Fibroblast of the conjunctiva (primary cell): Measurements from ENCODE around the gene FOXO1.

Source experiments
- DNase-seq: peaks from one replicate; pipeline ENCODE4 v3.0.0-alpha.2; 2010; ENCODE audit warnings: low read depth

FOXO1 gene

GRCh38 chr13:40604135-40604534, 62.3 kb downstream of the FOXO1 start:
- DNase-seq = no peak

- DNase-seq = no peak
Observed at GRCh38 chr13:40600149-40600751, 66.2 kb downstream of the FOXO1 start.

- DNase-seq = no peak
Observed at GRCh38 chr13:40599747-40600146, 66.7 kb downstream of the FOXO1 start.

- no peak for DNase-seq
Observed at GRCh38 chr13:40599124-40599523, 67.3 kb downstream of the FOXO1 start.

GRCh38 chr13:40598569-40598968, 67.9 kb downstream of the FOXO1 start:
- no peak for DNase-seq

- no peak for DNase-seq
Observed at GRCh38 chr13:40597735-40598365, 68.6 kb downstream of the FOXO1 start.

GRCh38 chr13:40596484-40596883, 70.0 kb downstream of the FOXO1 start:
- DNase-seq = no peak

GRCh38 chr13:40595693-40596092, 70.7 kb downstream of the FOXO1 start:
- DNase-seq = no peak

- DNase-seq = no peak
Observed at GRCh38 chr13:40592035-40592434, 74.4 kb downstream of the FOXO1 start.

GRCh38 chr13:40591091-40591490, 75.3 kb downstream of the FOXO1 start:
- no peak for DNase-seq

- no peak for DNase-seq
Observed at GRCh38 chr13:40590112-40590862, 76.2 kb downstream of the FOXO1 start.

- peak; percentile 9 for DNase-seq
Observed at GRCh38 chr13:40589285-40590109, 76.9 kb downstream of the FOXO1 start.

- no peak for DNase-seq
Observed at GRCh38 chr13:40588101-40588500, 78.3 kb downstream of the FOXO1 start.

- DNase-seq = no peak
Observed at GRCh38 chr13:40586886-40587565, 79.4 kb downstream of the FOXO1 start.

GRCh38 chr13:40585911-40586471, 80.5 kb downstream of the FOXO1 start:
- DNase-seq = no peak

GRCh38 chr13:40583738-40584137, 82.7 kb downstream of the FOXO1 start:
- no peak for DNase-seq

GRCh38 chr13:40582531-40582930, 83.9 kb downstream of the FOXO1 start:
- no peak for DNase-seq

GRCh38 chr13:40581277-40581579, 85.2 kb downstream of the FOXO1 start:
- no peak for DNase-seq

GRCh38 chr13:40580566-40581276, 85.7 kb downstream of the FOXO1 start:
- no peak for DNase-seq

GRCh38 chr13:40579535-40579934, 86.9 kb downstream of the FOXO1 start:
- DNase-seq = no peak

- DNase-seq = no peak
Observed at GRCh38 chr13:40578055-40578454, 88.4 kb downstream of the FOXO1 start.
